Fibroblast of mammary gland (primary cell): ENCODE results near the gene UBE2G1.

Source experiments
- DNase-seq: peaks from one replicate; pipeline ENCODE4 v3.0.0-alpha.2; 2010; ENCODE audit warnings: low read depth
- H3K4me3 ChIP-seq: 2 replicates; pipeline ENCODE4 v1.5.1; 2011; ENCODE audit warnings: low read depth, mild to moderate bottlenecking, low read length, moderate library complexity; ENCODE audit not compliant: control insufficient read depth
- TF ChIP-seq, protein P1 (sequence below): conservative IDR thresholded peaks from 2 replicates; pipeline ENCODE4 v1.5.1; 2011; ENCODE audit warnings: low read depth, low read length, inconsistent platforms; ENCODE audit not compliant: control insufficient read depth, insufficient read depth

UBE2G1 gene

DNA sequence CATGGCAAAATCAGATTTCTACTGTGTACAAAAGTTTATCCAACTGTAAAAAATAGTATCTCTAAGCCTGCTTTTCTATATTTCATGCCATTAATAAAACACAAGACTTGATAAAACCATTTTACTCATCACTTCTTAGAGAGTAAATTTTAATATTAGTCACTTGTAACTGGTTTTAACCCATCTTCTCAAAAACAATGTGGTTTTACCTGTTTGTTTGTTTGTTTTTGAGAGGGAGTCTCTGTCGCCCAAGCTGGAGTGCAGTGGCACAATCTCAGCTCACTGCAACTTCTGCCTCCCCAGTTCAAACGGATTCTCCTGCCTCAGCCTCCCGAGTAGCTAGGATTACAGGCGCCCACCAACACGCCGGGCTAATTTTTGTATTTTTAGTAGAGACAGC lies 32.1 kb downstream of the UBE2G1 start:
- TF ChIP-seq, protein P1, sequence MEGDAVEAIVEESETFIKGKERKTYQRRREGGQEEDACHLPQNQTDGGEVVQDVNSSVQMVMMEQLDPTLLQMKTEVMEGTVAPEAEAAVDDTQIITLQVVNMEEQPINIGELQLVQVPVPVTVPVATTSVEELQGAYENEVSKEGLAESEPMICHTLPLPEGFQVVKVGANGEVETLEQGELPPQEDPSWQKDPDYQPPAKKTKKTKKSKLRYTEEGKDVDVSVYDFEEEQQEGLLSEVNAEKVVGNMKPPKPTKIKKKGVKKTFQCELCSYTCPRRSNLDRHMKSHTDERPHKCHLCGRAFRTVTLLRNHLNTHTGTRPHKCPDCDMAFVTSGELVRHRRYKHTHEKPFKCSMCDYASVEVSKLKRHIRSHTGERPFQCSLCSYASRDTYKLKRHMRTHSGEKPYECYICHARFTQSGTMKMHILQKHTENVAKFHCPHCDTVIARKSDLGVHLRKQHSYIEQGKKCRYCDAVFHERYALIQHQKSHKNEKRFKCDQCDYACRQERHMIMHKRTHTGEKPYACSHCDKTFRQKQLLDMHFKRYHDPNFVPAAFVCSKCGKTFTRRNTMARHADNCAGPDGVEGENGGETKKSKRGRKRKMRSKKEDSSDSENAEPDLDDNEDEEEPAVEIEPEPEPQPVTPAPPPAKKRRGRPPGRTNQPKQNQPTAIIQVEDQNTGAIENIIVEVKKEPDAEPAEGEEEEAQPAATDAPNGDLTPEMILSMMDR, result no peak
- no peak for DNase-seq
- H3K4me3 ChIP-seq, result no peak overlapping the region

DNA sequence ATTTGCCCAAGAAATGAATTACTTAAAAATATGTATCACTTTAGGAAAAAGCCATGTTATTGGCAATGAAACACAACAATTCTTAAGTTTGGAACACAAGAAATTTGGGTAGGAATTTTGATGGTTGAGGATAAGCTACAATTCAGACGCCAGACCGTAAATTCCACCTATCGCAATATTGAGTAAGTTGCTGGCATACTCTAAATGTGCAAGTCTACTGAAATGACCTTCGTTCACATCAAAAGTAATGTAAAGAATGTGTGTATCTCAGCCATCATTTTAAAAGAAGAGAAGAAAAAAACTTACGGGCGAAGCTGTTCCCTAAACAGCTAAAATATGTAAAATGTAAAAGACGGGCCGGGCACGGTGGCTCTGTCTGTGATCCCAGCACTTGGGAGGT lies 33.4 kb downstream of the UBE2G1 start:
- no peak for DNase-seq
- TF ChIP-seq, protein P1, result no peak
- H3K4me3 ChIP-seq, result no peak overlapping the region

DNA sequence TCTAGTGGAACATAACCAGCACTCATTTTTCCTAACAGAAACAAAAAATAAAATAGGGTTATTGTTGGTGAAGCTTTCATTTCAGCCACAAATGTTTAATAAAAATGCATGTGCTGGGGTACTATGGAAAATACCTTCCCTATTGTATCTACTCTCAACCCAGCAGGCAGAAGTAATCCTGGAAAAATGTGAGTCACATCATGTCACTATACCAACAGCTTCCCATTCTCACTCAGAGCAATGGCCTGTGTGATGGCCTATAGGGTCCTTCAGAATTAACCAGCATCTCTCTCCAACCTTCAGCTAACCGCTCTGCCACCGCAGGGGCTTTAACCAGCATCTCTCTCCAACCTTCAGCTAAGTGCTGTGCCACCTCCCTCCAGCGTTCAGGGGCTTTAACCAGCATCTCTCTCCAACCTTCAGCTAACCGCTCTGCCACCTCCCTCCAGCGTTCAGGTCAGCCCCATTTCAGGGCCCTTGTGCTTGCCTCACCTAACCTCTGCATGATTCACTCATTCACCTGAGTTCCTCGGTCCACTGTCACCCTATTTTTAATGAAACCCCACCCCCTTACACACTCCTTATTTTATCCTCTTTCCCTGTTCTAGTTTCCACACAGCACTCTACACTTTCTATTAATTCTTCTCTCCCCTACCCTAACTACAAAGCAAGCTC lies 34.0 kb downstream of the UBE2G1 start:
- TF ChIP-seq, protein P1, result no peak
- no peak overlapping the region for H3K4me3 ChIP-seq
- no peak for DNase-seq

DNA sequence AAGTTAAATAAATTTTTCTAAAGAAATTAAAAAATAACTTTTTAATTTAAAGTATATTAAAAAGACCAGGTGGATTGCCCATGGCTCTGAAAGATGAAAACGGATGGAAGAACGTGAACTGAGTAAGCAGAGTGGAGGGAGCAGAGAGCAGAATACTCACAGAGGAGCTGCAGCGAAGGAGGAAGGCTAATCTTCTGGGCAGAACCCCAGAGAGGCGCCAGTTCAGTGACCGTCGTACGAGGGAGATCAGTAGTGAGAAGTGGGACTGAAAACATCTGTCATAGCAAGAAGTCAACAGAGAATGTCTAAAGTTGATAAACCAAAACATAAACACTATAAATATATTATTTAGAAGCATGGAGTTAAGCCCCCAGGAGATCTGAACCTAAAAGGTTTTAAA lies 34.9 kb downstream of the UBE2G1 start:
- TF ChIP-seq, protein P1, result no peak
- no peak overlapping the region for H3K4me3 ChIP-seq
- no peak for DNase-seq

DNA sequence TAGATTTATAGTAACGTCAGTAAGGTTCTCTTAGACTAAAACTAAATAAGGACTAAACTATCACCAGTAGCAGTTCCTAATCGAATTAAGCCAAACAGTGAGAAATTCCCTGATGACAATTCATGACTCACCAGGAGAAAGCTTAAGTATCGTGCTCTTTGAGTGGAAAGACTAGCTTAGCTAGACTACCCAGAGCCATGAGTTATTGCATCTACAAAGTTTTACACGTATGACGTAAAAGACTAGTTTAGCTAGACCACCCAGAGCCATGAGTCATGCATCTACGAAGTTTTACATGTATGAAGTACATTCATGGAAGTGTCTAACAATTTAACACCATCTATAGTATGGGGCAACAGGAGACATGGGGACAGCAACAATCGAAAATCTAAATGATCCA lies 36.6 kb downstream of the UBE2G1 start:
- peak; percentile 99 for DNase-seq
- TF ChIP-seq, protein P1, result no peak
- no peak overlapping the region for H3K4me3 ChIP-seq

DNA sequence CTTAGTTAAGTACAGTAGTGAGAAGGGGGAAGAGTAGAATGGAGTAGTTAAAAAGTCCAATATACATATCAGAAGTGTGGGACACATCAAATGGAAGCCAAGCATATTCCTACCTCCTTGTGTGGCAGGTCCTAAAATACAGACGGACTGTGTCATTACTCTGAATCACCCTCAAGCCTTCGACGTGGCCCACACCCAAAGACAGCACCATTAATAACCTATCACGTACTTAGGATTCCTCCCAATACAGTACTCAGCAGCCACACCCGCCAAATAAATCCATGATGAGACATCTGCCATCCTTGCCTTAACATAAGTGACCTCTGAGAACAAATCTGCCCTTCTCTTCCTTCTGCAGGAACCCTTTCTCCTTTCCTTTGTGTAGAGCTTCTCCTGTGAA lies 38.9 kb downstream of the UBE2G1 start:
- DNase-seq, result peak; percentile 92
- H3K4me3 ChIP-seq, result no peak overlapping the region
- TF ChIP-seq, protein P1, result no peak

DNA sequence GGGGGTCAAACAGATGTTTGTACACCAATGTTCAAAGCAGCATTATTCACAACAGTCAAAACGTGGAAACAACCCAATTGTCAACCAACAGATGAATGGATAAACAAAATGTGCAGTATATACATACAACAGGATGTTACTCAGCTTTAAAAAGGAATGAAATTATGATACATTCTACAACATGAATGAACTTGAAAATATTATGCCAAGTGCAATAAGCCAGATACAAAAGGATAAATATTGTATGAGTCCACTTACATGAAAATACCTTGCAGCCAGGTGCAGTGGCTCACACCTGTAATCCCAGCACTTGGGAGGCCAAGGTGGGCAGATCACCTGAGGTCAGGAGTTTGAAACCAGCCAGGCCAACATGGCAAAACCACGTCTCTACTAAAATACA lies 39.9 kb downstream of the UBE2G1 start:
- DNase-seq, result no peak
- TF ChIP-seq, protein P1, result no peak
- no peak overlapping the region for H3K4me3 ChIP-seq
